GM12874 (cell line): ENCODE data around the gene ERC1.

ENCODE experiments used
- CTCF ChIP-seq: IDR thresholded peaks from 2 replicates; pipeline ENCODE4 v1.5.1; 2011; ENCODE audit warnings: low read depth, mild to moderate bottlenecking, control low read depth, low read length, moderate library complexity; ENCODE audit not compliant: insufficient read depth

The ERC1 gene

GRCh38 chr12:1306817-1307216 is 315.8 kb downstream of the ERC1 start:
- TF ChIP-seq CTCF = no peak

- no peak for TF ChIP-seq CTCF
Measured at GRCh38 chr12:1307796-1308195, 316.8 kb downstream of the ERC1 start.

GRCh38 chr12:1309613-1310012 is 318.6 kb downstream of the ERC1 start:
- TF ChIP-seq CTCF = no peak

- TF ChIP-seq CTCF = no peak
Measured at GRCh38 chr12:1310653-1311052, 319.6 kb downstream of the ERC1 start.

GRCh38 chr12:1311145-1311544 is 320.1 kb downstream of the ERC1 start:
- TF ChIP-seq CTCF = no peak

- no peak for TF ChIP-seq CTCF
Measured at GRCh38 chr12:1313906-1314305, 322.9 kb downstream of the ERC1 start.

- no peak for TF ChIP-seq CTCF
Measured at GRCh38 chr12:1314523-1314922, 323.5 kb downstream of the ERC1 start.
